Neural progenitor cell (in vitro differentiated cells): ENCODE data around the gene SMIM35. TPM values are rescaled to one million over a fixed set of nuclear protein-coding genes. Genes with fewer than 3 reads are reported as not detected.

Experiments
- DNase-seq: peaks from one replicate; pipeline ENCODE4 v3.0.0-alpha.2; 2016; ENCODE audit warnings: low spot score
- H2AFZ ChIP-seq: fragments of 200-600 bp; sonication (generic); replicated peaks from 2 replicates; pipeline ENCODE4 v1.6.1; 2016; ENCODE audit warnings: antibody characterized with exemption
- H3F3A ChIP-seq: fragments of 200-600 bp; sonication (generic); 2 replicates; pipeline ENCODE4 v1.6.1; 2016; ENCODE audit warnings: antibody characterized with exemption, low read depth
- H3K27ac ChIP-seq: fragments of 200-600 bp; sonication (generic); 2 replicates; pipeline ENCODE4 v1.5.1; 2016; ENCODE audit warnings: mild to moderate bottlenecking
- H3K27me3 ChIP-seq: fragments of 200-600 bp; sonication (generic); 2 replicates; pipeline ENCODE4 v1.6.1; 2016; ENCODE audit warnings: mild to moderate bottlenecking, moderate library complexity
- H3K36me3 ChIP-seq: fragments of 200-600 bp; sonication (generic); 2 replicates; pipeline ENCODE4 v1.5.1; 2016
- H3K4me1 ChIP-seq: fragments of 200-600 bp; sonication (generic); 2 replicates; pipeline ENCODE4 v1.6.1; 2016; ENCODE audit warnings: mixed run types
- H3K4me2 ChIP-seq: fragments of 200-600 bp; sonication (generic); 2 replicates; pipeline ENCODE4 v1.6.1; 2016
- H3K4me3 ChIP-seq: fragments of 200-600 bp; sonication (generic); 2 replicates; pipeline ENCODE4 v1.5.1; 2016
- H3K79me2 ChIP-seq: fragments of 200-600 bp; sonication (generic); 2 replicates; pipeline ENCODE4 v1.6.1; 2016; ENCODE audit warnings: low read depth
- H3K9ac ChIP-seq: fragments of 200-600 bp; sonication (generic); 2 replicates; pipeline ENCODE4 v1.6.1; 2016
- H3K9me3 ChIP-seq: fragments of 200-600 bp; sonication (generic); 2 replicates; pipeline ENCODE4 v1.5.1; 2016; ENCODE audit warnings: low read depth
- H4K20me1 ChIP-seq: fragments of 200-600 bp; sonication (generic); 2 replicates; pipeline ENCODE4 v1.6.1; 2016; ENCODE audit warnings: low read depth
- H3K27ac Mint-ChIP-seq: 3 replicates; pipeline ENCODE4 v1.8.0; 2021; ENCODE audit warnings: mixed read lengths
- H3K27me3 Mint-ChIP-seq: 2 replicates; pipeline ENCODE4 v1.8.0; 2022; ENCODE audit warnings: low read depth, mild to moderate bottlenecking, inconsistent platforms, moderate library complexity, mixed read lengths; ENCODE audit not compliant: insufficient read depth
- H3K36me3 Mint-ChIP-seq: 3 replicates; pipeline ENCODE4 v1.8.0; 2021; ENCODE audit warnings: mixed read lengths
- H3K4me1 Mint-ChIP-seq: 3 replicates; pipeline ENCODE4 v1.8.0; 2021; ENCODE audit warnings: mixed read lengths
- H3K4me3 Mint-ChIP-seq: 3 replicates; pipeline ENCODE4 v1.8.0; 2021; ENCODE audit warnings: mild to moderate bottlenecking, moderate library complexity, mixed read lengths
- H3K9me3 Mint-ChIP-seq: 3 replicates; pipeline ENCODE4 v1.8.0; 2020; ENCODE audit warnings: mixed read lengths
- CTCF ChIP-seq: fragments of 200-600 bp; sonication (generic); IDR thresholded peaks from 2 replicates; pipeline ENCODE4 v1.5.1; 2017; ENCODE audit warnings: antibody characterized with exemption, mild to moderate bottlenecking
- EZH2 ChIP-seq: fragments of 200-600 bp; sonication (generic); IDR thresholded peaks from 2 replicates; pipeline ENCODE4 v1.6.1; 2017; ENCODE audit warnings: antibody characterized with exemption, mild to moderate bottlenecking, moderate library complexity
- EZH2phosphoT487 ChIP-seq: fragments of 200-600 bp; sonication (generic); IDR thresholded peaks from 2 replicates; pipeline ENCODE4 v1.6.1; 2017; ENCODE audit warnings: antibody characterized with exemption
- total RNA-seq: library from RNA; depleted of rRNA; stranded (reverse); fragments of >200 nt; gene quantifications from 2 replicates; pipeline ENCODE4 v1.2.3, GENCODE V29; 2015; ENCODE audit warnings: low replicate concordance

The SMIM35 gene
- total RNA-seq, 1 donor from 2014 or later = not detected

DNA sequence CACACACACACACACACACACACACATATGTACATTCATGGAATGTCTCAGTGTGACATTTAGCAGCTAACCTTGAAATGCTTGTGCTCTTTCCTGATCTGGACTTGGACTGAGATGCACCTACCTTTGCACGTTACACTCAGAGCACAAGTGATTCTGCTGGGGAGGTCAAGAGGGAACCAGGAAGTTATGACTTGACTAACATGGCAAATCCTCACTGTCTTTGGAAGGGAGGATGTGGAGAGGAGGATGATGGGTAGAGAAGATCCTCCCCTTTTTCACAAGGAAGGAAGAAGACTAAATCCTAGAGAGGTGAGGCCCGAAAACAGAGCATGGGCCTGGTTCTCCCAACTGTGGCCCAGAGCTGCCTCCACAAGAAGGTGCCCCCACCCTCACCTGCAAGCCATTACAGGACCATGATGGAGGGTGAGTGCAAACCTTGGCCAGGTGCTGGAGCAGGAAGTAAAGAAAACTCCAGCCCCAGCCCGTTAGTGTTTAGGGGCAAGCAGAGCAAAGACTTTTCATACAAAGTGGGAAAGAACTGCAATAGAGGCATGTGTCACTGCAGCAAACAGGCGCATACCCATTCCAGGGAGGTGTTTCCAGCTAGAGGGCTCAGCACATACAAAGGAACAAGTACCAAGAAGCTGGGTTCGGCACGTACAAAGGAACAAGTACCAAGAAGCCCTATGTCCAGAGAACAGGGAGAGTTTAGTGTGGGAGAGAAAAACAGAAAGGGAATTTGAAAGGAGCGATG is 39.5 kb upstream of the SMIM35 start:
- no peak overlapping the region for H3K4me3 ChIP-seq
- H2AFZ ChIP-seq = peak overlapping the region; percentile 9
- no peak for TF ChIP-seq EZH2phosphoT487
- TF ChIP-seq CTCF = no peak
- TF ChIP-seq EZH2 = no peak

DNA sequence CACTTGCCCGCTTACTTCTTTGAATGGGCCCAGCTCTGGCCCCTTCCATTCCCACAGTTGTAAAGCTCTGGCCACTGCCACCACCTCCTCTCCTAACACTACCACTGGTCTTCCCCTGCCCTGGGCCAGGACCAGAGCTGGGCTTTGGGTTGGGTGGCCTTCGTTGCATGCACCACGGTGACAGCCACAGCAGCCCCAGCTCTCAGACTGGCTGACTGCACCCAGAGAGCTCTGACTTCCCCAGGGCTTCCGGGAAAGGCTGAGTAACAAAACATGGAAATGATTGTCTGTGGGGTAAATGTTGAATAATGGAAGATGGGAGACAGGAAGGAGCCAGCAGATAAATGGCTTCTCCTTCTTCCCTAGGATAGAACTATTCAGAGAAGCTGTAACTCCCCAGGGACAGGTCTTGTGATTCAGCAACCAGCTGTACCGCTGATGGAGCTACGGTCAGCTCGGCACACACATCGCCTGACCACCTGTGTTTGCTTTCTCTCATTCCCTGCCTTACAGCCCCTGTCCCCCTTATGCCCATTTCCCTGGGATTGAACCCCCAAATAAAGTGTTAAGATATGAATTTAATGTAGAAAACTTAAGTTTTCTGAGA is 38.3 kb upstream of the SMIM35 start:
- Histone ChIP-seq H3K27ac (no peak overlapping the region), H3K27me3 (no peaks in the 10 kb centered on the region), H3K36me3 (no peaks in the 10 kb centered on the region), H3K4me2 (no peak overlapping the region), H3K9ac (no peak overlapping the region), H3K4me3 (no peak overlapping the region), H3K4me1 (peaks cover 11% of the 10 kb centered on the region), H2AFZ (peak overlapping the region; percentile 69), H4K20me1 (no peaks in the 10 kb centered on the region), H3K9me3 (no peaks in the 10 kb centered on the region), H3F3A (peaks cover 10% of the 10 kb centered on the region), H3K79me2 (no peaks in the 10 kb centered on the region)
- H3K9me3 Mint-ChIP-seq = no peaks in the 10 kb centered on the region
- no peaks in the 10 kb centered on the region for H3K36me3 Mint-ChIP-seq
- H3K27ac Mint-ChIP-seq = no peak overlapping the region
- no peaks in the 10 kb centered on the region for H3K4me1 Mint-ChIP-seq
- no peak for DNase-seq
- H3K27me3 Mint-ChIP-seq = peaks cover 5% of the 10 kb centered on the region
- H3K4me3 Mint-ChIP-seq = no peak overlapping the region
- no peak for TF ChIP-seq EZH2
- no peak for TF ChIP-seq EZH2phosphoT487
- no peak for TF ChIP-seq CTCF

More for the DNA sequence above, 39.5 kb upstream of the SMIM35 start:
- Histone ChIP-seq H3K9me3 (no peaks in the 10 kb centered on the region), H3K9ac (no peak overlapping the region), H3K4me2 (no peak overlapping the region), H3F3A (peaks cover 10% of the 10 kb centered on the region), H4K20me1 (no peaks in the 10 kb centered on the region), H3K79me2 (no peaks in the 10 kb centered on the region), H3K36me3 (no peaks in the 10 kb centered on the region), H3K4me1 (peaks cover 11% of the 10 kb centered on the region), H3K27ac (no peak overlapping the region), H3K27me3 (no peaks in the 10 kb centered on the region)
- H3K4me3 Mint-ChIP-seq = no peak overlapping the region
- no peaks in the 10 kb centered on the region for H3K4me1 Mint-ChIP-seq
- no peaks in the 10 kb centered on the region for H3K9me3 Mint-ChIP-seq
- no peaks in the 10 kb centered on the region for H3K36me3 Mint-ChIP-seq
- peaks cover 8% of the 10 kb centered on the region for H3K27me3 Mint-ChIP-seq
- DNase-seq = no peak
- no peak overlapping the region for H3K27ac Mint-ChIP-seq

GRCh38 chr11:118120793-118121192 is 34.0 kb upstream of the SMIM35 start:
- no peaks in the 10 kb centered on the region for H3K79me2 ChIP-seq

More at GRCh38 chr11:118120793-118121192, 34.0 kb upstream of the SMIM35 start:
- H3K4me1 Mint-ChIP-seq = no peaks in the 10 kb centered on the region
- Histone ChIP-seq H3F3A (no peaks in the 10 kb centered on the region), H3K27me3 (no peaks in the 10 kb centered on the region), H2AFZ (no peak overlapping the region), H3K9me3 (no peaks in the 10 kb centered on the region), H3K36me3 (no peaks in the 10 kb centered on the region), H3K27ac (no peak overlapping the region), H3K9ac (no peak overlapping the region), H3K4me2 (no peak overlapping the region), H4K20me1 (no peaks in the 10 kb centered on the region), H3K4me1 (no peaks in the 10 kb centered on the region), H3K4me3 (no peak overlapping the region)
- no peak for TF ChIP-seq CTCF
- no peak for TF ChIP-seq EZH2phosphoT487
- no peak for TF ChIP-seq EZH2
- peaks cover 4% of the 10 kb centered on the region for H3K27me3 Mint-ChIP-seq
- H3K27ac Mint-ChIP-seq = no peak overlapping the region
- no peak for DNase-seq
- no peaks in the 10 kb centered on the region for H3K9me3 Mint-ChIP-seq
- no peak overlapping the region for H3K4me3 Mint-ChIP-seq
- H3K36me3 Mint-ChIP-seq = no peaks in the 10 kb centered on the region
